Esophagus muscularis mucosa (tissue), 3 donors: Measurements from ENCODE around the gene HSBP1L1.

Source experiments
- CTCF ChIP-seq, 3 experiments: fragments of 200-600 bp in 2 of 3; fragments of 450-650 bp in 1 of 3; sonication (generic) in 2 of 3; IDR thresholded peaks; one replicate each; pipeline ENCODE4 v1.5.1; 2017 to 2019; ENCODE audit warnings: antibody characterized with exemption in 3 of 3, mild to moderate bottlenecking in 2 of 3, moderate library complexity in 1 of 3
- POLR2A ChIP-seq: fragments of 450-650 bp; IDR thresholded peaks from one replicate; pipeline ENCODE4 v1.6.1; 2017; ENCODE audit warnings: antibody characterized with exemption, moderate library complexity, mild to moderate bottlenecking, low read depth

GRCh38 chr18:79940126-79940813, 24.2 kb upstream of the HSBP1L1 start:
- TF ChIP-seq POLR2A (no peak), CTCF (IDR thresholded peaks at IDR 0.05) (no peak)
